ENCODE measurements around the gene SLC17A3. TPM values are rescaled to one million over a fixed set of nuclear protein-coding genes. Genes with fewer than 3 reads are reported as not detected.

The SLC17A3 gene
- total RNA-seq, 1 experiment from 2014 or later, result not detected

GRCh38 chr6:25869840-25870239, 4.2 kb downstream of the SLC17A3 start:
- Histone ChIP-seq H3K9me3 (ENCODE audit: control insufficient read depth in 1 of 2, insufficient read depth in 1 of 2, low read depth in 1 of 2, low read length in 2 of 2) (no peaks in the 10 kb centered on the region), H3K36me3 (ENCODE audit: control insufficient read depth in 1 of 2, insufficient read depth in 2 of 2, low read length in 2 of 2) (no peaks in the 10 kb centered on the region), H3K4me3 (replicated peaks in 1 of 2; ENCODE audit: low read depth in 1 of 2, low read length in 2 of 2) (no peak overlapping the region), H3K9me2 (ENCODE audit: insufficient read depth) (no peaks in the 10 kb centered on the region), H3K9ac (ENCODE audit: low read length) (no peak overlapping the region), H4K20me1 (ENCODE audit: insufficient read depth) (no peaks in the 10 kb centered on the region), H2AFZ (ENCODE audit: low read depth, low read length, poor library complexity, severe bottlenecking) (no peak overlapping the region), H3K4me1 (ENCODE audit: control insufficient read depth in 1 of 2, insufficient read depth in 2 of 2, low read length in 2 of 2) (no peaks in the 10 kb centered on the region), H3K4me2 (ENCODE audit: low read length) (no peak overlapping the region), H3K79me2 (ENCODE audit: insufficient read depth, low read length) (no peaks in the 10 kb centered on the region), H3K27ac (ENCODE audit: low read depth, low read length) (no peak overlapping the region), H3K27me3 (ENCODE audit: insufficient read depth, low read length) (no peaks in the 10 kb centered on the region)
- ATAC-seq (no peak), DNase-seq (ENCODE audit: low read depth, low spot score) (no peak)
- RAD21 ChIA-PET (ENCODE audit: low non-redundant PET in 1 of 2, low total read pairs in 2 of 2, uncharacterized antibody in 2 of 2, unreplicated experiment in 2 of 2), result no interaction called here
- POLR2A ChIA-PET, result no interaction called here
- CTCF ChIA-PET, result no interaction called here
- TF ChIP-seq SRF (IDR thresholded peaks at IDR 0.05; ENCODE audit: low read depth) (no peak), CBX3 (IDR thresholded peaks at IDR 0.05; ENCODE audit: low read depth) (no peak), ZNF274 (IDR thresholded peaks at IDR 0.05; ENCODE audit: low read depth, low read length) (no peak), YY1 (IDR thresholded peaks at IDR 0.05; ENCODE audit: extremely low read depth, insufficient replicate concordance, low read depth, low read length) (no peak), SIN3A (IDR thresholded peaks at IDR 0.05; ENCODE audit: low read depth) (no peak), TCF7L2 (IDR thresholded peaks at IDR 0.05; ENCODE audit: borderline replicate concordance, extremely low read depth, insufficient read depth, insufficient read length) (no peak), ZFX (IDR thresholded peaks at IDR 0.05) (no peak)
- TF ChIP-seq, protein P1, sequence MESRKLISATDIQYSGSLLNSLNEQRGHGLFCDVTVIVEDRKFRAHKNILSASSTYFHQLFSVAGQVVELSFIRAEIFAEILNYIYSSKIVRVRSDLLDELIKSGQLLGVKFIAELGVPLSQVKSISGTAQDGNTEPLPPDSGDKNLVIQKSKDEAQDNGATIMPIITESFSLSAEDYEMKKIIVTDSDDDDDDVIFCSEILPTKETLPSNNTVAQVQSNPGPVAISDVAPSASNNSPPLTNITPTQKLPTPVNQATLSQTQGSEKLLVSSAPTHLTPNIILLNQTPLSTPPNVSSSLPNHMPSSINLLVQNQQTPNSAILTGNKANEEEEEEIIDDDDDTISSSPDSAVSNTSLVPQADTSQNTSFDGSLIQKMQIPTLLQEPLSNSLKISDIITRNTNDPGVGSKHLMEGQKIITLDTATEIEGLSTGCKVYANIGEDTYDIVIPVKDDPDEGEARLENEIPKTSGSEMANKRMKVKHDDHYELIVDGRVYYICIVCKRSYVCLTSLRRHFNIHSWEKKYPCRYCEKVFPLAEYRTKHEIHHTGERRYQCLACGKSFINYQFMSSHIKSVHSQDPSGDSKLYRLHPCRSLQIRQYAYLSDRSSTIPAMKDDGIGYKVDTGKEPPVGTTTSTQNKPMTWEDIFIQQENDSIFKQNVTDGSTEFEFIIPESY (IDR thresholded peaks at IDR 0.05; ENCODE audit: extremely low read depth, insufficient replicate concordance, low read length), result no peak
- TF ChIP-seq, protein P2, sequence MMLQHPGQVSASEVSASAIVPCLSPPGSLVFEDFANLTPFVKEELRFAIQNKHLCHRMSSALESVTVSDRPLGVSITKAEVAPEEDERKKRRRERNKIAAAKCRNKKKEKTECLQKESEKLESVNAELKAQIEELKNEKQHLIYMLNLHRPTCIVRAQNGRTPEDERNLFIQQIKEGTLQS (IDR thresholded peaks at IDR 0.05), result no peak
- TF ChIP-seq, protein P3, sequence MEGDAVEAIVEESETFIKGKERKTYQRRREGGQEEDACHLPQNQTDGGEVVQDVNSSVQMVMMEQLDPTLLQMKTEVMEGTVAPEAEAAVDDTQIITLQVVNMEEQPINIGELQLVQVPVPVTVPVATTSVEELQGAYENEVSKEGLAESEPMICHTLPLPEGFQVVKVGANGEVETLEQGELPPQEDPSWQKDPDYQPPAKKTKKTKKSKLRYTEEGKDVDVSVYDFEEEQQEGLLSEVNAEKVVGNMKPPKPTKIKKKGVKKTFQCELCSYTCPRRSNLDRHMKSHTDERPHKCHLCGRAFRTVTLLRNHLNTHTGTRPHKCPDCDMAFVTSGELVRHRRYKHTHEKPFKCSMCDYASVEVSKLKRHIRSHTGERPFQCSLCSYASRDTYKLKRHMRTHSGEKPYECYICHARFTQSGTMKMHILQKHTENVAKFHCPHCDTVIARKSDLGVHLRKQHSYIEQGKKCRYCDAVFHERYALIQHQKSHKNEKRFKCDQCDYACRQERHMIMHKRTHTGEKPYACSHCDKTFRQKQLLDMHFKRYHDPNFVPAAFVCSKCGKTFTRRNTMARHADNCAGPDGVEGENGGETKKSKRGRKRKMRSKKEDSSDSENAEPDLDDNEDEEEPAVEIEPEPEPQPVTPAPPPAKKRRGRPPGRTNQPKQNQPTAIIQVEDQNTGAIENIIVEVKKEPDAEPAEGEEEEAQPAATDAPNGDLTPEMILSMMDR (IDR thresholded peaks at IDR 0.05 in 2 of 3, conservative IDR thresholded peaks at IDR 0.05 in 1 of 3; ENCODE audit: borderline replicate concordance in 1 of 3, insufficient read depth in 1 of 3, low read depth in 2 of 3, low read length in 2 of 3), result no peak
- no TSS peak for BruUV-seq (replicated peaks)
- intact Hi-C loops (cut with micrococcal nuclease), result no loop called here
